GM13977 (cell line): ENCODE results near the gene ZNF414.

Experiments
- DNase-seq: peaks from one replicate; pipeline ENCODE4 v3.0.0; 2012; ENCODE audit warnings: low spot score
- CTCF ChIP-seq: IDR thresholded peaks from 2 replicates; pipeline ENCODE4 v1.5.1; 2012; ENCODE audit warnings: mild to moderate bottlenecking, control low read depth; ENCODE audit not compliant: insufficient read depth; ENCODE audit errors: extremely low read depth, missing control alignments
- in situ Hi-C: fragments of 300-500 bp; cut with MboI; formaldehyde crosslinking; loops from one replicate; pipeline ENCODE4 v1.12.0; 2022; ENCODE audit warnings: low sequenced_read_pairs, low pct_unique_long_range_greater_than_20kb, mixed read lengths, inconsistent platforms; ENCODE audit not compliant: unreplicated experiment

ZNF414 gene

GRCh38 chr19:8481616-8482015 lies 32.4 kb downstream of the ZNF414 start:
- no peak for DNase-seq
- in situ Hi-C loops, result no loop called here

GRCh38 chr19:8481201-8481600 lies 32.8 kb downstream of the ZNF414 start:
- TF ChIP-seq CTCF, result no peak
- no peak for DNase-seq
- in situ Hi-C loops, result no loop called here

More at GRCh38 chr19:8481616-8482015, 32.4 kb downstream of the ZNF414 start:
- no peak for TF ChIP-seq CTCF

GRCh38 chr19:8478598-8478997 lies 35.4 kb downstream of the ZNF414 start:
- no peak for TF ChIP-seq CTCF
- no peak for DNase-seq
- in situ Hi-C loops, result no loop called here

GRCh38 chr19:8477889-8478288 lies 36.1 kb downstream of the ZNF414 start:
- in situ Hi-C loops, result no loop called here
- TF ChIP-seq CTCF, result no peak
- DNase-seq, result no peak

GRCh38 chr19:8476524-8476923 lies 37.4 kb downstream of the ZNF414 start:
- in situ Hi-C loops, result no loop called here
- no peak for TF ChIP-seq CTCF
- no peak for DNase-seq

GRCh38 chr19:8475005-8475404 lies 39.0 kb downstream of the ZNF414 start:
- DNase-seq, result no peak
- no peak for TF ChIP-seq CTCF
- in situ Hi-C loops, result no loop called here
